SK-N-MC (cell line): ENCODE data around the gene MERTK.

ENCODE experiments used
- DNase-seq: peaks from one replicate; pipeline ENCODE4 v3.0.0-alpha.2; 2011; ENCODE audit warnings: low read depth, low spot score
- H3K27ac ChIP-seq: fragments of 200-600 bp; sonication (generic); 2 replicates; pipeline ENCODE4 v1.5.1; 2016; ENCODE audit warnings: mixed run types
- H3K36me3 ChIP-seq: fragments of 200-600 bp; sonication (generic); 2 replicates; pipeline ENCODE4 v1.6.1; 2017; ENCODE audit warnings: antibody characterized with exemption, low read length, mixed read lengths; ENCODE audit not compliant: insufficient read depth
- H3K4me3 ChIP-seq: fragments of 200-600 bp; sonication (generic); 2 replicates; pipeline ENCODE4 v1.5.1; 2016
- H3K9ac ChIP-seq: fragments of 200-600 bp; sonication (generic); 2 replicates; pipeline ENCODE4 v1.8.0; 2017; ENCODE audit warnings: mixed run types, mixed read lengths; ENCODE audit not compliant: insufficient read length
- H3K9me3 ChIP-seq: fragments of 200-600 bp; sonication (generic); 2 replicates; pipeline ENCODE4 v1.6.1; 2017; ENCODE audit warnings: low read depth, mild to moderate bottlenecking, antibody characterized with exemption, low read length, moderate library complexity, mixed read lengths
- EZH2 ChIP-seq: fragments of 200-600 bp; sonication (generic); IDR thresholded peaks from one replicate; pipeline ENCODE4 v1.6.1; 2017; ENCODE audit warnings: antibody characterized with exemption
- FOXP2 ChIP-seq: optimal IDR thresholded peaks from 2 replicates; pipeline ENCODE3; 2011; ENCODE audit warnings: mild to moderate bottlenecking, moderate library complexity; ENCODE audit not compliant: insufficient read depth; ENCODE audit errors: extremely low read length, control extremely low read depth
- POLR2AphosphoS5 ChIP-seq: IDR thresholded peaks from 2 replicates; pipeline ENCODE4 v1.6.1; 2012; ENCODE audit warnings: mild to moderate bottlenecking, low read depth, low read length, borderline replicate concordance

The MERTK gene

GRCh38 chr2:111936881-111937280, 38.5 kb downstream of the MERTK start:
- Histone ChIP-seq H3K9me3 (no peaks in the 10 kb centered on the region), H3K27ac (no peak overlapping the region)

GRCh38 chr2:111938392-111938791, 40.0 kb downstream of the MERTK start:
- H3K9me3 ChIP-seq, result no peaks in the 10 kb centered on the region
- no peak overlapping the region for H3K27ac ChIP-seq
- DNase-seq, result no peak
- H3K9ac ChIP-seq, result no peak overlapping the region
- H3K36me3 ChIP-seq, result no peaks in the 10 kb centered on the region
- H3K4me3 ChIP-seq, result no peak overlapping the region
- TF ChIP-seq FOXP2 (no peak), POLR2AphosphoS5 (no peak), EZH2 (no peak)

More at GRCh38 chr2:111936881-111937280, 38.5 kb downstream of the MERTK start:
- no peaks in the 10 kb centered on the region for H3K36me3 ChIP-seq
- no peak for TF ChIP-seq POLR2AphosphoS5
- TF ChIP-seq FOXP2, result no peak
- TF ChIP-seq EZH2, result no peak
- DNase-seq, result no peak
- no peak overlapping the region for H3K9ac ChIP-seq
- no peak overlapping the region for H3K4me3 ChIP-seq

GRCh38 chr2:111940333-111941196, 42.2 kb downstream of the MERTK start:
- TF ChIP-seq FOXP2, result no peak
- TF ChIP-seq POLR2AphosphoS5, result no peak
- TF ChIP-seq EZH2, result no peak

GRCh38 chr2:111941531-111941930, 43.1 kb downstream of the MERTK start:
- DNase-seq, result no peak
- Histone ChIP-seq H3K27ac (no peak overlapping the region), H3K4me3 (no peak overlapping the region), H3K9me3 (no peaks in the 10 kb centered on the region), H3K9ac (no peak overlapping the region), H3K36me3 (no peaks in the 10 kb centered on the region)
- TF ChIP-seq EZH2 (no peak), FOXP2 (no peak), POLR2AphosphoS5 (no peak)

More at GRCh38 chr2:111940333-111941196, 42.2 kb downstream of the MERTK start:
- no peaks in the 10 kb centered on the region for H3K36me3 ChIP-seq
- no peaks in the 10 kb centered on the region for H3K9me3 ChIP-seq
- no peak for DNase-seq
- H3K4me3 ChIP-seq, result no peak overlapping the region
- no peak overlapping the region for H3K9ac ChIP-seq
- H3K27ac ChIP-seq, result no peak overlapping the region

GRCh38 chr2:111944531-111945210, 46.3 kb downstream of the MERTK start:
- Histone ChIP-seq H3K36me3 (no peaks in the 10 kb centered on the region), H3K4me3 (no peak overlapping the region), H3K9me3 (no peaks in the 10 kb centered on the region), H3K27ac (no peak overlapping the region), H3K9ac (no peak overlapping the region)
- TF ChIP-seq POLR2AphosphoS5, result no peak
- TF ChIP-seq FOXP2, result no peak
- no peak for TF ChIP-seq EZH2
- no peak for DNase-seq

- no peaks in the 10 kb centered on the region for H3K36me3 ChIP-seq
- H3K4me3 ChIP-seq, result no peak overlapping the region
- H3K27ac ChIP-seq, result no peak overlapping the region
- H3K9me3 ChIP-seq, result no peaks in the 10 kb centered on the region
- DNase-seq, result no peak
- TF ChIP-seq FOXP2 (no peak), POLR2AphosphoS5 (no peak), EZH2 (no peak)
- no peak overlapping the region for H3K9ac ChIP-seq
These were observed 47.3 kb downstream of the MERTK start for GRCh38 chr2:111945444-111946293.

- Histone ChIP-seq H3K36me3 (no peaks in the 10 kb centered on the region), H3K27ac (no peak overlapping the region), H3K4me3 (no peak overlapping the region), H3K9ac (no peak overlapping the region), H3K9me3 (no peaks in the 10 kb centered on the region)
- no peak for DNase-seq
- no peak for TF ChIP-seq POLR2AphosphoS5
- no peak for TF ChIP-seq FOXP2
- TF ChIP-seq EZH2, result no peak
These were observed 48.1 kb downstream of the MERTK start for GRCh38 chr2:111946294-111947114.

- no peaks in the 10 kb centered on the region for H3K36me3 ChIP-seq
- no peak for DNase-seq
- H3K9ac ChIP-seq, result no peak overlapping the region
- TF ChIP-seq EZH2, result no peak
- TF ChIP-seq POLR2AphosphoS5, result no peak
- no peak for TF ChIP-seq FOXP2
- no peak overlapping the region for H3K4me3 ChIP-seq
- no peaks in the 10 kb centered on the region for H3K9me3 ChIP-seq
- H3K27ac ChIP-seq, result no peak overlapping the region
These were observed 48.8 kb downstream of the MERTK start for GRCh38 chr2:111947219-111947618.
